CD4-positive, alpha-beta T cell treated with Interleukin-2 at 100 ng/mL for 4 hours (primary cell): ENCODE data around the gene CERS3.

Experiments
- DNase-seq: peaks from one replicate; pipeline ENCODE4 v3.0.0-alpha.2; 2020; ENCODE audit warnings: low spot score

Gene CERS3

DNA sequence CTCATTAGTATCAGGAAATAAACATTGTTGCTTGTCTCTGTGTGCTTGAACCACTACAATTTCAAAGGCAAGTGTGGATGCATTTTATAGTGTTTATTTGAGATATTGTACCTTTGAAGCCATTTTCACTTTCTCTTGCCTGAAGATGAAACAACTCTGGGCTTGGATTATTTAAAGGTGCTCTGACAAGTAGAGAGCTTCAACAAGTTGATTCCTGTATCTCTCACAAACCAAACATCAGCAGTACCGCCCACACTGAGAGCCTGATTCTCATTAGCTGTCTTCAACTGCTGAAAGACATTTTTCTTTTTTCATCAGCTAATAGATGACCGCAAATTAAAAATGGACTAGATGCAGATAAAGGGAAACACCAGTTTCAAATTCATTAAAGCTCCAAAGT, 806 bp upstream of the CERS3 start:
- peak; percentile 10 for DNase-seq

GRCh38 chr15:100526027-100526481, 2.7 kb downstream of the CERS3 start:
- no peak for DNase-seq

DNA sequence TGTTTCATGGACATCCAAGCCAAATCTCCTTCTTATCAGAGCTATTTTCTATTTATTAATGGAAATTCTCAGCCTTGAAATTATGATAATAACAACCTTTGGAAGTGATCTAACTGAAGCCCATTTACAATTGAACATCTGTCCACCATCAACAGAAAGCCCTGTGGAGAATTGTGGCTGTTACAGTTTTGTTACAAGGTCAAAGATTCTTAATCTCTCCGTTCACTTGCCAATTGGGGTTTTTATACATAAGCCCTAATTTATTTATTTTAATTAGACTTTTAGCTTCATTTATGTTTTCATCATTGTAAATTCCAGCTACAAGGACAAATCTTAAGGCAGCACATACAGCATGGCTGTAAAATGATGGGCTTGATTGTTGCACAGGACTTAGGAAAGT, 3.3 kb downstream of the CERS3 start:
- DNase-seq: no peak

DNA sequence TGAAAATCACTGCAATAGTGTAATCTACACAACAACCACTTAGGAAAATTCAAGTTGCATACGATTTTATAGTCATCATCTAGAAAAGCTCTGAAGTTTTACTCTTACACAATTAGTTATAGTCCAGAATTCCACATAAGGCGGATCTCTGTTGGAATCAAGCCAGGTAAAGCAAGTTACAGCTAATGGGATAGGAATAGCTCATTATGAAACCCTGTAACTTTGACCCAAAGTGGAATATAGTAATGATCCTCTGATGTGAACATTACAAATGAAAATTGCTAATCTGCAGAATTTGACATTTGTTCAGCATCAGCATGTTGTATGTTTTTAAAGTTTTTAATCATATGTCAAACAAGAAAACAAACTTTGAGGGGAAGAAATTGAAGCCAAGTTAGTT, 4.4 kb downstream of the CERS3 start:
- DNase-seq: no peak

DNA sequence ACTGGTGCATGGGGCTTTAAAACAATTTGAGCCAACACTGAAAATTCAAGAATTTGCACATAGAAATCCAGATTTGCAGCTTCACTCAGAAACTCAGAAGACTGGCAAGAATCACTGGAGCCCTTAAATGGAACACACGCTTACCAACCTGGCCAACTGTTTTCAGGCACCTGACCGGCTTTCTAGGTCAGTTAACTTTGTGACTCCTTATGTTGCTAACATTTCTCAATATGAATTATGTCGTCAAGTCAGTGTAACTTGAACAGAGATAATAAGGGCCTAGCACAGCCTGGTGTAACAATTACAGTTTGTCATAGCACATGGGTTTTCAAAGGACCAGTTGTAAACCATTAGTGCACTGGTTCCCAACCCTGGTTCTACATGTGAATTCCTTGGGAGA, 6.8 kb downstream of the CERS3 start:
- DNase-seq: no peak

DNA sequence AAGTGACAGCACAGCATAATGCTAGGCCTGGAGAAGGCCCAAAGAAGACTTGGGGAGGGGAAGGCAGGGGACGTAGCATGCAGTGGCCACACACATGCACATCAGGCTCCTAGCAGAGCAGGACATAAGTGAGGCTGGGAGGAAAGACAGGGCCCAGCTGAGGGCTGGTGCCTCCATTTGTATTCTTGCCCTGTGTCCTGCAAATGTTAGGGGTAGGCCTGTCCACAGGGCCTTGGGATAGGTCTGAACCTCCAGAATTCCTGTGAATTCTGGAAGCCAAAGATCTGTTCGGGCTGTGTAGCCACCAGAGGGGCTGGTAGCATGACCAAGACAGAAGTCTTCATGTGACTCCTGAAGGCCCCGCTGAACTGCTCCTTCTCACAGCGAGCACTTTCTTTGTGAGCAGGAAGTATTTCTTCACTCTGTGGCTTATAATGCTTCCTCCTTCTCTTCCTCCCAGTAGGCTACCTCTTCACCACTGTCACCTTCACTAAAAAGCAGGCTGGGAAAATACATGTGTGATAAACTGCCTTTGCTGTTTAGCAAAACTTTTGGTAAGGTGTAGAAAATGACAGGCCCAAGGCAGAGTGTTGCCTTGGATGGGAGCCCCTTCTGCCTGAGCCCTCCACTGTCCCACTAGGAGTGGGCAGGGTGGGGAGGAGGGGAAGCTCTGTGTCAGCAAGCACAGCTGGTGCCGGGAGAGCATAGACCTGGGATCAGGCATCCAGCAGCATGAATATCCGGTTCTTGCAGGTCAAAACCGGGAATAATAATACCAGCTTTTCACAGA, 8.4 kb downstream of the CERS3 start:
- DNase-seq: peak; percentile 8

DNA sequence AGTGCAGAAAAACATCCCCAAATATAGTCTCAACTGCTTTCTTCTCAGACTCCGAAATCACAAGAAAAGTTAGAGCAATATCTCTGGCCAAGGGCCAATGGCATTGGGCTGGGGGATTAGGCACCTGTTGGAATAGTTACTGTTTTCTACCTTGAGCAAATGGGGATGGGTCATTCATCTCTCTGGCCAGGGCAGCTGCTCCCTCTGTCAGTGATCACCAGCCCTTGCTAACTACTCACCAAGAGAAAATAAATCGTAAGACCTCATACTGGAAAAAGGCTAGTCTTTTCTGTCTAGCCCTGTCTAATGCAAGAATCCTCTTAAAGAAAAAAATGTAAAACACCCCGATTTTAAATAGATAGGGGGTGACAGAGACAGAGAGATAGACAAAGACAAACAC, 10.9 kb downstream of the CERS3 start:
- no peak for DNase-seq

GRCh38 chr15:100516643-100517512, 11.9 kb downstream of the CERS3 start:
- DNase-seq: no peak

DNA sequence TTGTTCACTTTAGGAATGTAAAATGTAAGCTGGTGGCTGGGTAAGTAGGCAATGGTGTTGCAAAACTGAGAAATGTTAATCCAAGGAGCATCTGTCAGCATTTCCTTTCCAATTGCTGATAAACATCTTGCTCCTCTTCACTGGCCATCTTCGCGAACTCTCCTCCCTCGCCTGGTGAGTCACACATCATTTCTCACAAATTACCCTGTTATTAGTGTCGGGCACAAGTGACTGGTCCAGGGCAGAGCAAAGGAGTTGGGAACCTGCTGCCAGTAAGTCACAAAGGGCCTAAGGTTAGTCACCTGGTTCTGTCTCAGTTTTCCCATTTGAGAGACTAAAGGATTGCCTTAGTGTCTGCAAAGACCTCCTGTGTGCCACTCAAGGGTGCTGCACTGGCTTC, 13.0 kb downstream of the CERS3 start:
- no peak for DNase-seq

DNA sequence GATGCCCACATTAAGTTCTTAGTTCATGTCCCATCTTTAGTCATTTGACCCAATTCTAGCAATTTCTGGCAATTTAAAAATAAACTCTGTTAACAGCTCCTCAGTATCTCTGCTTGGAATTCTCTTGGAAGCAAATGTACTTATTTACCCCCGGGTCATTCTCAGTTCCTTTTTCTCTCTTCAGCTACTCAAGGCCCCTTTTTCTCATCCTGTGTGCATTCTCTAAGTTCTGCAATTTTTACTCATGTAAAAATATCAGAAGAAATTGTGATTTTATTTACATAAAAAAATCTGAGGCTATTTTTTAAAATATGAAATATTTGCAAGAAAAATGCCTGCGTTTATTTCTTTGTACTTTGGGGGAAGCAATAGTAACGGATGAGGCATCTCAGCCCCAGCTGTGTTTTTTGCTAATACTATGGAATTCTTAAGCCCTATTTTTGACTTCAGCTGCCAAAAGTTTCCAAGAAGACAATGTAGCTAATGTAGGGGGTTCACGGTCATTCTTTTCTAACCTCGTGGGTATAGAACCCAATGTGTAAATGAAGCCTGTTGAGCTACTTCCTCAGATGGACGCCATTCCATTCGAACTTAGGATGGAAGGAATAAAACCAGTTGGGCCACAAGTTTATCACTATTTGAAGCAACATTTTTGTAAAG, 20.0 kb downstream of the CERS3 start:
- DNase-seq: no peak

DNA sequence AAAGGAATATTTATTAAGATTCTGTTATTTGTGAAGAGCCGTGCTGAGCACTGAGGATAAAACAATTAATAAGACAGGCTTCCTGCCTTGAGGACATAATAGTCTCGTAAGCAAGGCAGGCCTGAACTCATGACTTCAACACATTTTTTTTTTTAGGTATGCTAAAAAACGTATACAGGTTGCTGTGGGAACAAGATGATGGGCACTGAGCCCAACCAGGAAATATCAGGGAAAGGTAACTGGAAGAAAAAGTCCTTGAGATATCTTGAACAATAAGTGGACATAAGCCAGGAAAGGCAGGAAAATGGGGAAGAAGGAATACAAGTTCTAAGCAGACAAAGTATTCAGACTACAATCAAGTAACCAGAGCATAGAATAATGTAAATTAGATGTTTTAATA, 26.1 kb downstream of the CERS3 start:
- DNase-seq: no peak

GRCh38 chr15:100501117-100501516, 27.6 kb downstream of the CERS3 start:
- no peak for DNase-seq

- DNase-seq: no peak
Measured at GRCh38 chr15:100500226-100500990, 28.3 kb downstream of the CERS3 start.

- no peak for DNase-seq
Measured at GRCh38 chr15:100495861-100496260, 32.9 kb downstream of the CERS3 start.

GRCh38 chr15:100493213-100493612, 35.5 kb downstream of the CERS3 start:
- no peak for DNase-seq

- no peak for DNase-seq
Measured at GRCh38 chr15:100484443-100484842, 44.3 kb downstream of the CERS3 start.

DNA sequence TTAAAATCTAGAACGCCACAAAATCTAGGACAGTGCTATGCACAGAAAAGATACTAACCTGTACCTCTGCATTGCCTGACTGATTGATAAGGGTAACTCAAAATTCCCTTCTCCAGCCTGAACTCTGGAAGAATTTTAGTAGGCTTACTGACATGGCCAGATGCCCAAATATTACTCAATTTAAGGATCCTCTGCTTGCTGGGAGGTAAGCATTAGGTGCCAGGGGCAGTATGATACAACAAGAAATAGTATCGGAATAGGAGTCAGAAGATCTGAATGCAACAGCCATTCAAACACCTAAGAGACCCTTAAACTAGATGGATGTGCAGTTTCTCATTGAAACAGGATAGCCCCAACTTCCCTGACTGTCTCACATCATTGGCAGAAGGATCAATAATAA, 45.4 kb downstream of the CERS3 start:
- DNase-seq: no peak

GRCh38 chr15:100476805-100477204, 51.9 kb downstream of the CERS3 start:
- no peak for DNase-seq

DNA sequence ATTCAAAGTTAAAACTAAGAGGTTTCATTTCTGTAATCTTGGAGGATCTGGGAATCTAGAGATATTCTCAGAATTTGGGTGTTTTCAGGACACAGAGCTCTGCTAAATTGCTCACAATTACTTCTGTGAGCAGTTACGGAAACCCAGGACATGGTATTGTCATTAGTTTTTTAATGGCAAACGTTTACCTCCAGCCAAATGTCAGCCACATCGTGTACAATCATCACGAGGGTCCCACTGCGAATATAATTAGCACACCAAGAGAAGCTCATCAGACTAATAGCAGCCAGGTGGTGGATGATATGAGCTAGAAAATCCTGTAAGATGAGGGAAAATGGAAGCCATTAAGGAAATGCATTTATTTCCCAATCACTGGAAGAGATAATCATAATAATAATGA, 56.0 kb downstream of the CERS3 start:
- no peak for DNase-seq

GRCh38 chr15:100471933-100472332, 56.8 kb downstream of the CERS3 start:
- DNase-seq: no peak

GRCh38 chr15:100468285-100468684, 60.5 kb downstream of the CERS3 start:
- no peak for DNase-seq

DNA sequence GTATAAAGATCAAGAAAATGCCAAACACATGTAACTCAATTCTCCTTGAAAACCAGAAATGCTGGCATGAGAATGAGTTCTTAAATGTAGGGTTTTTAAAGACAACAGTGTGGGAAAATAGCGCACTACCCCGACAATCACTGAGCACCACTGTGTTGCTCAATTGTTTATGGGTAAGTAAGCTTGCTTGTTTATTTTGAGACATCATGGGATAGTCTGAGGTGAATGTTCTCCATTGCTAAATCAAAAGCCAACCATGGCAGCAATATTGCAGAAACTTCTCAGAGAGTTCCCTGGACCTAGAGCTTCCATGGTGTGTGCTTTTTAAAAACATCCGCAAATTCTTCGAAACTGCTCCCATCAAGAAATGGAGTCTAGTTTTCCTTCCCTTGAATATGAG, 62.7 kb downstream of the CERS3 start:
- DNase-seq: no peak
